Spleen (tissue), 11 donors: ENCODE measurements around the gene AVPR2. TPM values are rescaled to one million over a fixed set of nuclear protein-coding genes. Genes with fewer than 3 reads are reported as not detected.

Experiments
- DNase-seq: peaks from one replicate; pipeline ENCODE4 v3.0.0-alpha.2; 2020
- H3K27ac ChIP-seq, 8 donors: fragments of 200-600 bp; sonication (generic) in 7 of 8; 1 replicate in 4 of 8; 2 replicates in 4 of 8; pipeline versions ENCODE4 v1.5.0 to v1.8.0; 2016 to 2021; ENCODE audit warnings: inconsistent platforms in 4 of 8, mild to moderate bottlenecking in 4 of 8, moderate library complexity in 1 of 8
- H3K27me3 ChIP-seq, 7 donors: fragments of 200-600 bp; sonication (generic) in 6 of 7; replicated peaks in 1 of 7; 1 replicate in 4 of 7; 2 replicates in 3 of 7; pipeline versions ENCODE4 v1.5.0 to v1.8.0; 2016 to 2021; ENCODE audit warnings: inconsistent platforms in 3 of 7, mild to moderate bottlenecking in 1 of 7
- H3K36me3 ChIP-seq, 6 donors: fragments of 200-600 bp; sonication (generic) in 5 of 6; 1 replicate in 4 of 6; 2 replicates in 2 of 6; pipeline versions ENCODE4 v1.5.0 to v1.8.0; 2016 to 2021; ENCODE audit warnings: inconsistent platforms in 2 of 6
- H3K4me1 ChIP-seq, 6 donors: fragments of 200-600 bp; sonication (generic) in 5 of 6; 1 replicate in 3 of 6; 2 replicates in 3 of 6; pipeline versions ENCODE4 v1.5.0 to v1.8.0; 2016 to 2021; ENCODE audit warnings: inconsistent platforms in 3 of 6
- H3K4me3 ChIP-seq, 8 donors: fragments of 200-600 bp; sonication (generic) in 7 of 8; 1 replicate in 4 of 8; 2 replicates in 4 of 8; pipeline versions ENCODE4 v1.5.0 to v1.8.0; 2016 to 2021; ENCODE audit warnings: inconsistent platforms in 4 of 8, mild to moderate bottlenecking in 4 of 8, moderate library complexity in 2 of 8
- H3K9me3 ChIP-seq, 8 donors: fragments of 200-600 bp; sonication (generic) in 7 of 8; 1 replicate in 4 of 8; 2 replicates in 4 of 8; pipeline versions ENCODE4 v1.5.0 to v1.8.0; 2016 to 2021; ENCODE audit warnings: inconsistent platforms in 4 of 8
- POLR2A ChIP-seq, 3 donors: fragments of 450-650 bp; IDR thresholded peaks; one replicate each; pipeline ENCODE4 v1.5.1; 2017; ENCODE audit warnings: antibody characterized with exemption in 3 of 3, mild to moderate bottlenecking in 1 of 3
- POLR2AphosphoS5 ChIP-seq, 3 donors: sonication (generic); formaldehyde crosslinking; IDR thresholded peaks; one replicate each; pipeline ENCODE4 v1.5.1; 2017; ENCODE audit warnings: antibody characterized with exemption in 3 of 3
- WGBS, 5 donors: extraction: QIAGEN DNeasy Blood & Tissue Kit in 3 of 5; methylation state at CpG; one replicate each; pipeline versions ENCODE4 v1.1.5 to v1.1.7; 2013 to 2018; 5-methylcytosine and 5-hydroxymethylcytosine counted together
- intact Hi-C: fragments of 100-400 bp; cut with DNase I; formaldehyde crosslinking; loops from one replicate; pipeline ENCODE4 v1.15.0; 2023; ENCODE audit warnings: low total_unique reads
- polyA plus RNA-seq, 3 donors: library from polyadenylated mRNA; stranded (reverse); fragments of 200-250 nt; gene quantifications; one replicate each; pipeline ENCODE4 v1.2.1, GENCODE V29; 2013
- total RNA-seq, 7 donors: library from RNA; depleted of rRNA in 3 of 7; stranded (reverse); fragments of >200 nt in 3 of 7; fragmentation: NEBNext Ultra II Directional in 4 of 7; extraction: Animal tissue kit (Norgen Biotek cat#: 25700) in 4 of 7; gene quantifications; one replicate each; pipeline versions ENCODE4 v1.1.0 to v1.2.1, GENCODE V29; 2016 to 2021
- TF ChIP-seq, protein P1 (sequence below), 11 experiments: fragments of 200-600 bp in 7 of 11; fragments of 450-650 bp in 4 of 11; sonication (generic) in 4 of 11; IDR thresholded peaks in 8 of 11; conservative IDR thresholded peaks in 3 of 11; 1 replicate in 7 of 11; 2 replicates in 4 of 11; pipeline versions ENCODE4 v1.4.0 to v1.8.0; 2016 to 2021; ENCODE audit warnings: antibody characterized with exemption in 11 of 11, inconsistent platforms in 4 of 11, mild to moderate bottlenecking in 1 of 11
- donor health status: healthy with polysubstance abuse.
- donor health status: DM: no; HTN: no; CAD: no; lungs with moderate emphysema.
- donor health status: DM: no; HTN: no; CAD: no.
- donor health status: Bipolar disorder and iron deficiency.
- donor health status: healthy.
- donor health status: DM: no; HTN: no; CAD: no.
- donor health status: DM: yes; HTN: yes; CAD: no.

AVPR2 gene
- total and polyA plus RNA-seq, 10 donors, result 0.22 to 0.77 (median 0.39) TPM; not detected in 6

DNA sequence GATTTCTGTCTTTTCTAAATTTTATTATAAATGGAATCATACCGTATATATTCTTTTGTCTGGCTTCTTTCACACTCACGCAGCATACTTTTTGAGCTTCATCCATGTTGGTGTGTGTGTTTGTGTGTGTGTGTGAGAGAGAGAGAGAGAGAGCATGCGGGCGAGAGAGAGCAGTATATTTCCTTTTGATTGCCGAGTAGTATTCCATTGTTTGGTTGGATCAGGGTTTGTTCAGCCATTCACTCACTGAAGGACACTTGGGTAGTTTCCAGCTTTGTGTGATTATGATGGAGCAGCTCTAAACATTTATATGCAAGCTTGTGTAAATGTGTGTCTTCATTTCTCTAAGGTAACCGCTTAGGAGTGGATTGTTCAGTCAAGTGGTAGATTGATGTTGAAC is 15.3 kb upstream of the AVPR2 start:
- Histone ChIP-seq H3K4me3 (no peak overlapping the region), H3K27me3 (peaks cover 4 to 71% (median 28%) of the 10 kb centered on the region in 7 donors), H3K4me1 (peaks cover 0 to 22% (median 11%) of the 10 kb centered on the region in 6 donors), H3K9me3 (no peaks in the 10 kb centered on the region), H3K27ac (no peak overlapping the region), H3K36me3 (no peaks in the 10 kb centered on the region)
- WGBS, 5 donors, result 91 to 98% (median 93%) methylated on average over 6 of the region's 6 CpGs
- no peak for TF ChIP-seq POLR2AphosphoS5 (IDR thresholded peaks at IDR 0.05)
- TF ChIP-seq, protein P1, sequence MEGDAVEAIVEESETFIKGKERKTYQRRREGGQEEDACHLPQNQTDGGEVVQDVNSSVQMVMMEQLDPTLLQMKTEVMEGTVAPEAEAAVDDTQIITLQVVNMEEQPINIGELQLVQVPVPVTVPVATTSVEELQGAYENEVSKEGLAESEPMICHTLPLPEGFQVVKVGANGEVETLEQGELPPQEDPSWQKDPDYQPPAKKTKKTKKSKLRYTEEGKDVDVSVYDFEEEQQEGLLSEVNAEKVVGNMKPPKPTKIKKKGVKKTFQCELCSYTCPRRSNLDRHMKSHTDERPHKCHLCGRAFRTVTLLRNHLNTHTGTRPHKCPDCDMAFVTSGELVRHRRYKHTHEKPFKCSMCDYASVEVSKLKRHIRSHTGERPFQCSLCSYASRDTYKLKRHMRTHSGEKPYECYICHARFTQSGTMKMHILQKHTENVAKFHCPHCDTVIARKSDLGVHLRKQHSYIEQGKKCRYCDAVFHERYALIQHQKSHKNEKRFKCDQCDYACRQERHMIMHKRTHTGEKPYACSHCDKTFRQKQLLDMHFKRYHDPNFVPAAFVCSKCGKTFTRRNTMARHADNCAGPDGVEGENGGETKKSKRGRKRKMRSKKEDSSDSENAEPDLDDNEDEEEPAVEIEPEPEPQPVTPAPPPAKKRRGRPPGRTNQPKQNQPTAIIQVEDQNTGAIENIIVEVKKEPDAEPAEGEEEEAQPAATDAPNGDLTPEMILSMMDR (IDR thresholded peaks at IDR 0.05 in 8 of 11, conservative IDR thresholded peaks at IDR 0.05 in 3 of 11), result no peak
- no peak for TF ChIP-seq POLR2A (IDR thresholded peaks at IDR 0.05)
- no peak for DNase-seq
- intact Hi-C loops, result no loop called here

DNA sequence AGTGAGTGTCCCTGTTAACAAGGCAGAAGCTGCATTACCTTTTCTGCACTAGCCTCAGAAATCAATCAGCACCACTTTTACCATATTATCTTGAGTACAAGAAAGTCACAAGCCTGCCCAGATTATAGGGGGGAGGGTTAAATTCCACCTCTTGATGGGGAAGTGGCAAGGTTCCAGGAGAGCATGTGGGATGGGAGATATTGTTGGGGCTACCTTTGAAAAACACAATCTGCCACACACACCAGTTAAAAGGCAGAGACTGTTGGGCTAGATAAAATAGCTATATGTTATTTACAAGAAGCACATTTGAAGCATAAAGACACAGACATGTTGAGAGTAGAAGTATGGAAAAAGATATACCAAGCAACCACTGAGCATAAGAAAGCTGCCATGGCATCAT is 6.6 kb upstream of the AVPR2 start:
- peaks cover 6 to 30% (median 27%) of the 10 kb centered on the region in 6 donors for H3K4me1 ChIP-seq
- peaks cover 0 to 3% (median 0%) of the 10 kb centered on the region in 7 donors for H3K27me3 ChIP-seq
- TF ChIP-seq, protein P1 (IDR thresholded peaks at IDR 0.05 in 8 of 11, conservative IDR thresholded peaks at IDR 0.05 in 3 of 11), result no peak
- TF ChIP-seq POLR2A (IDR thresholded peaks at IDR 0.05), result no peak
- no peak for TF ChIP-seq POLR2AphosphoS5 (IDR thresholded peaks at IDR 0.05)
- H3K27ac ChIP-seq, result no peak overlapping the region
- intact Hi-C loops, result loop anchor here (10.0 kb wide), 1 partner anchor 73 kb away; no protein-coding TSS in a partner anchor
- H3K9me3 ChIP-seq, result peaks cover 0 to 18% (median 0%) of the 10 kb centered on the region in 8 donors
- no peak for DNase-seq
- no peak overlapping the region for H3K4me3 ChIP-seq
- no peaks in the 10 kb centered on the region for H3K36me3 ChIP-seq

GRCh38 chrX:153900831-153901752 is 3.4 kb upstream of the AVPR2 start:
- WGBS, 5 donors, result 21 to 54% (median 30%) methylated on average over 17 to 26 of the region's 26 CpGs
- intact Hi-C loops, result no loop called here
- Histone ChIP-seq H3K27ac (peak overlapping the region in 3 of 8 donors; percentile 55 to 62 (median 61)), H3K9me3 (peaks cover 0 to 10% (median 0%) of the 10 kb centered on the region in 8 donors), H3K4me3 (no peak overlapping the region), H3K4me1 (peaks cover 12 to 62% (median 51%) of the 10 kb centered on the region in 6 donors), H3K27me3 (no peaks in the 10 kb centered on the region), H3K36me3 (no peaks in the 10 kb centered on the region)
- DNase-seq, result peak; percentile 87
- TF ChIP-seq POLR2A (IDR thresholded peaks at IDR 0.05), result no peak
- peak in 2 of 3 donors; percentile 41 to 45 for TF ChIP-seq POLR2AphosphoS5 (IDR thresholded peaks at IDR 0.05)
- TF ChIP-seq, protein P1 (IDR thresholded peaks at IDR 0.05 in 8 of 11, conservative IDR thresholded peaks at IDR 0.05 in 3 of 11), result peak in 2 of 11 experiments; percentile 23 to 30

DNA sequence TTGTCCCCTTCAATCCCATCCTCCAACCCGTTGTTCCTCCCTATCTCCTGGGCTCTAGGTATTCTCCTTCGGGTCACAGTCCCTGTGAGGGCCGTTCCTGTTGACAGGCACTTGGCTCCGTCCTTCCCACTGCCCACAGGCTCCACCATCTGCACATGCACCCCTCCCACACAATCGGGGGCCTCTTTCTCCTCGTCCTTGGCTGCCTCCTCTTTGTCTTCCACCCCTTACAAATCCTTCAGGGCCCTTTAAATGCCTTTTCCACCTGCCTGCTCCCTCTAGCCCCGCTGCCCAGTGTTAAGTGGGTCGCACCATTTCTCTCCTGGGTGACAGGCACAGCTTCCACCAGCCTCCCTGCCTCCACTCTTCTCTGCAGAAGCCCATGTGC is 2.7 kb upstream of the AVPR2 start:
- DNase-seq, result no peak
- H3K9me3 ChIP-seq, result peaks cover 0 to 5% (median 0%) of the 10 kb centered on the region in 8 donors
- TF ChIP-seq, protein P1 (IDR thresholded peaks at IDR 0.05 in 8 of 11, conservative IDR thresholded peaks at IDR 0.05 in 3 of 11), result no peak
- TF ChIP-seq POLR2A (IDR thresholded peaks at IDR 0.05), result no peak
- no peak for TF ChIP-seq POLR2AphosphoS5 (IDR thresholded peaks at IDR 0.05)
- peak overlapping the region in 1 of 8 donors; percentile 61 for H3K27ac ChIP-seq
- no peaks in the 10 kb centered on the region for H3K27me3 ChIP-seq
- intact Hi-C loops, result no loop called here
- no peak overlapping the region for H3K4me3 ChIP-seq
- WGBS, 5 donors, result 57 to 66% (median 64%) methylated on average over 8 of the region's 8 CpGs
- H3K36me3 ChIP-seq, result peaks cover 0 to under 1% (median 0%) of the 10 kb centered on the region in 6 donors
- peaks cover 12 to 69% (median 51%) of the 10 kb centered on the region in 6 donors for H3K4me1 ChIP-seq
